Medulla oblongata (tissue), 1 donor: Measurements from ENCODE around the gene RPL21.
"Not testable (repeated sequence)": the region's sequence is repeated elsewhere in the genome, so short reads cannot be mapped to it uniquely, and the experiment has no call there.

Source experiments
- DNase-seq: peaks from one replicate; pipeline ENCODE4 v3.0.0-alpha.2; 2015; ENCODE audit errors: extremely low spot score

Gene RPL21

DNA sequence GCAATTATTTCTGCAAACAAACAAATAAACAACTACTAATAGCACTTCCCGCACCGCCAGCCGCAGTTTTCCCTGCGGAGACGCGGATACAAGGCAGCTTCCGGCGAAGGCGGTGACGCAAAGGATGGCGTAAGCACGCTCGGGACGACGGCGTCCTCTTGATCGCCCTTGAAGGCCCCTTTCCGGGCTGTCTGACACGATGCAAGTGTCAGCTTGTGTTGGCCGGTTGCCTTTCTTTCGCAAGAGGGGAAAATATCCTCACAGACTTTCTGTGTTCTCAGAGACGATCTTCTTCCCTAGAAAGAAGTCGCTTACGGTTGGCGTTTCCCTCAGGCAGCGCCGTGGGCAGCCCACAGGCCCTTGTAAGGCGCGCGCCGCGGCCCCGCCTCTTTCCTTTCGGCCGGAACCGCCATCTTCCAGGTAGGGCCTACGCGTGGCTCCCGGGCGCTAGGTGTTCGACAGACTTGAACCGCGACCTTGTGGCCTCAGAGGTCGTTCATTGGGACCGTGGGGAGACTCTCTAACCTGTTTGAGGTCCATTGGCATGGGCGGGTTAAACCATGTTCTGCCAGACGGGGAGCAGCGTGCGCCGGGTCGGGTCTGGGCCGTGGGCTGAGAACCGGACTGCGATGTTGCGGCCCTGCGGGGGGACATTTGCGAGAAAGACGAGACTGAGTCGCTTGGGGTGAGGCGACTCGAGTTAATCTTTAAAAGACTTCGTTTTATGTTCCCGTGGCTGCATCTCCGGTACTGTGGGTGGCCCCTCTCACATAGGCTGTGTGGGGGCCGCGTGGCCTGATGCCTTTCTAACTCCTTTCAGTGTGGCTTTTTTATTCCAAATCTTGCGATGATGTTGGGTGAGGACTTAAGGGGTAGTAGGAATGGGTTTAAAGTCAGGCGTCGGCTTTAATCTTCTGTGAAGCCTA lies at the start of gene RPL21:
TSS of gene RPL21 (plus strand) at position 393 of the 926 bp plus-strand sequence. CDS start 2,219 bp downstream, outside the sequence.
- peak; percentile 98 for DNase-seq

DNA sequence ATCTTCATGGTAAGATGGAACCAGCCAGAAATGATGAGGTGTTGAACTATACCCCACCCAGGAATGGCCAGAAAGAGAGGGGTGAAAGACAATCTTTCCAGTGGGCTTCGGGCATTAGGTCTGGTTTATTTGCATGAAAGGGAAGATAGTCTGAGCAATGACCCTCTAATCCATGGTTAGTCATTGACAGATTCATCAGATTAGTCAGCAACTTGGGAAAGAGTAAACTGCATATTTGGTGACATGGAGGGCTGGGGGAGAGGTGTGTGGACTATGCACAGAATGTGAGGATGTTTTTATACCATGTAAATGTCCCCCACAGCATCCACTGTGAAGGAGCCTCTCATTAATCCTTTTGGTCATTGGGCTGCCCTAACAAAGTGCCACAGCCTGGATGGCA lies 49.7 kb upstream of the RPL21 start:
- DNase-seq, result no peak

- DNase-seq, result no peak
These were observed 48.2 kb upstream of the RPL21 start for GRCh38 chr13:27203186-27203585.

- no peak for DNase-seq
These were observed 47.5 kb upstream of the RPL21 start for GRCh38 chr13:27203854-27204253.

DNA sequence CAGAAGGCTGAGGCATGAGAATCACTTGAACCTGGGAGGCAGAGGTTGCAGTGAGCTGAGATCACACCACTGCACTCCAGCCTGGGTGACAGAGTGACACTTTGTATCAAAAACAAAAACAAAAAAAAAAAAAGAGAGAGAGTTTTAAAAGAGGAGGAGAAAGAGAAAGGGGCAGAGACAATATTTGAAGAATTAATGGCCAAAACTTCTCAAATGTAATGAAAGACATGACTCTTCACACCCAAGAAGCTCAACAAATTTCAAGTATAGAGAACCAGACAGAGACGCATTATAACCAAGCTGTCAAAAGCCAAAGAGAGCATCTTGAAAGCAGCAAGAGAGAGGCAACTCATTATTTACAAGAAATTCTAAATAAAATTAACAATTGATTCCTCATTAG lies 42.8 kb upstream of the RPL21 start:
- DNase-seq, result no peak

- no peak for DNase-seq
These were observed 40.1 kb upstream of the RPL21 start for GRCh38 chr13:27211271-27211670.

DNA sequence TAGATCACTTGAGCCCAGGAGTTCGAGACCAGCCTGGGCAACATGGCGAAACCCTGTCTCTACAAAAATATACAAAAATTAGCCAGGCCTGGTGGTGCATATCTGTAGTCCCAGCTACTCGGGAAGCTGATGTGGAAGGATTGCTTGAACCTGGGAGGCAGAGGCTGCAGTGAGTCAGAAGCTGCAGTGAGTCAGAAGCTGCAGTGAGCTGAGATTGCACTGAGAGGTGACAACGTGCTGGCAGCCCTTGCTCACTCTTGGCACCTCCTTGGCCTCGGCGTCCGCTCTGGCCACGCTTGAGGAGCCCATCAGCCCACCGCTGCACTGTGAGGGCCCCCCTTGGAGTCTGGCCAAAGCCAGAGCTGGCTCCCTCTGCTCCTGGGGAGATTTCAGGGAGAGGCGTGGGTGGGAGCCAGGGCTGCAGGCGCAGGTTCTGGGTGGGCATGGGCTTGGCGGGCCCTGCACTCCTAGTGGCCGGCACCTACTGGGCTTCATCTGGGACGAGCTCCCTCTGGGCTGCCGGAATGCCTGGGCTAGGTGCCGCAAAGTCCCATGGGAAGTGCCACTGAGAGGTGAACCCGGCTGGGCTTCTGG lies 39.5 kb upstream of the RPL21 start:
- DNase-seq, result no peak

- DNase-seq, result not testable (repeated sequence)
These were observed 38.0 kb upstream of the RPL21 start for GRCh38 chr13:27213386-27213785.

GRCh38 chr13:27217791-27218190 lies 33.6 kb upstream of the RPL21 start:
- DNase-seq, result not testable (repeated sequence)

- DNase-seq, result not testable (repeated sequence)
These were observed 32.5 kb upstream of the RPL21 start for GRCh38 chr13:27218861-27219260.

GRCh38 chr13:27219611-27220010 lies 31.7 kb upstream of the RPL21 start:
- DNase-seq, result no peak

GRCh38 chr13:27222100-27222499 lies 29.3 kb upstream of the RPL21 start:
- DNase-seq, result not testable (repeated sequence)

GRCh38 chr13:27226991-27227390 lies 24.4 kb upstream of the RPL21 start:
- no peak for DNase-seq

DNA sequence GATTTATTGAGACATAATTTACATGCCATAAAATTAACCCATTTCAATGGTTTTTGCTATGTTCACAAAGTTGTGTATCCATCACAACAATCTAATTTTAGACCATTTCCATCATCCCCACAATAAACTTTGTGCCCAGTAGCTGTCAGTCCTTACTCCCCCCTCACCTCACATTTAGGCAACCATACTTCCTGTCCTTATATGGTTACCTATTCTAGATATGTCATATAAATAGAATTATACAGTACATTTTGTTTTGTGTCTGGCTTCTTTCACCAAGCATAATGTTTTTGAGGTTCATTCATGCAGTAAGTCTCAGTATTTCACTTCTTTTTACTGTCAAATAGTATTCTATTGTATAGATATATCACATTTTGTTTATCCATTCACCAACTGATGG lies 23.2 kb upstream of the RPL21 start:
- DNase-seq, result no peak

GRCh38 chr13:27229642-27230041 lies 21.7 kb upstream of the RPL21 start:
- no peak for DNase-seq

DNA sequence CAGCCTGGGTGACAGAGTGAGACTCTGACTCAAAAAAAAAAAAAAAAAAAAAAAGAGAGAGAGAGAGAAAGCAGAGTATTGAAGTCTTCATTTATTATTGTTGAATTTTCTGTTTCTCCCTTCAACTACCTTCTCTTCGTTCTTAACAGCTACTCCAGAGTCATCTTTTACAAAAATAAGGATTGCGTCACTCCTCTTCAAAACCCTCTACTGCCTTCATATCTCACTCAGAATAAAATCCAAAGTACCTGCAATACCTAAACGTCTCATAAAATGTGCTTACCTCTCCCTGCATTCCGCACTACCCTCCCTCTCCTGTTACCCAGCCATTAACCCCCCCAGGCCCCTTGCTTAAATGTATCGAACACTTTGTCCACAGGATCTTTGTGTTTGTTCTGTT lies 17.4 kb upstream of the RPL21 start:
- DNase-seq, result no peak

DNA sequence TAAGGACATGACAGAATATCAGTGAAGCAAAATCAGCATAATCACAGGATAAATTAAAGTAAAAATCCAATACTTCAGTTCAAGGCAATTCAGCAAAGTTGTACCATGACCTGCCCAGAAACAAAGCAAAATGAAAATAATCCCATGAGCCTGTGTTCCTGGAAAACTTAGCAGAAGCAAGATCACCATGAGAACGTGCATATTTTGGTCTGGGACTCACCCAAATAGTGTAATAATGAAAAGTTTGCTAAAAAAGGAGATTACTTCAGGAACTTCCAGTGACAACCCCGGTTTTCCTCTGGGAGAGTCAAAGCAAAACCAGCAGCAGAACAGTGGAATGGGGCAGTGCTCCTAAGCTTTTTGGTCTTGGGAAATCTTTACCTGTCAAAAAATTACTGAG lies 14.9 kb upstream of the RPL21 start:
- no peak for DNase-seq

DNA sequence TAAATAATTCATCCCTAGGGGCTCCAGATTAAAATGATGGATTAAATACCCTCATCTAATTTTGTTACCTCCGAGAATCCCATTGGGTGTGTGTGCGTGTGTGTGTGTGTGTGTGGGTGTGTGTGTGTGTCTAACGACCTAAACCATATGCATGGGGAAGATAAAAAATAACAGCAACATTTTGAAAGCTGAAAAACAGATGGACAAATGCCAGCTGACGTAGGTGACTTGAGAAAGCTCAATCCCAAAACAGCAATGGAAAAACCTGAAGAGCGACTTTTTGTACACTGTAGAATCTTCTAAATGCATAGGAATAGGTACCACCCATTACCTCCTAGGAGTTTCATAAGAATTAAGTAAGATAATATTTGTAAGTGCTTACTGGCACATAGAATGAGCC lies 8.7 kb upstream of the RPL21 start:
- no peak for DNase-seq

DNA sequence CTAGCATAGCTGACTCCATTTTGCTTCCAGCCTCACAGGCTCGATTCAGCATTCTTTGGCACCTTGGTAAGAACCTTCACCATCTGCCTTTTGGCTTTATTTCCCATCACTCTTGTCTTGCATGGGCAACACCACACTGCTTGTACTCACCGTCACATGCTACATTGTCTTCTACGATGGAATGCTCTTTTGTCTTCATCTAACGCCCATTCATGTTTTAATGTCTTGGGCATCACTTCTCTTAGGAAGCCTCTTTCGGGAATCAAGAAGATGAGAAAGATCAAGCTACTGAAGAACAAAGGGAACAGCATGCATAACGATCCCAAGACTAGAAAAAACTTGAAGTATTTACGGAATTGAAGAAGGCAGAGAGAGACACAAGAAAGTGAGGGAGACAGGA lies 5.7 kb upstream of the RPL21 start:
- no peak for DNase-seq

DNA sequence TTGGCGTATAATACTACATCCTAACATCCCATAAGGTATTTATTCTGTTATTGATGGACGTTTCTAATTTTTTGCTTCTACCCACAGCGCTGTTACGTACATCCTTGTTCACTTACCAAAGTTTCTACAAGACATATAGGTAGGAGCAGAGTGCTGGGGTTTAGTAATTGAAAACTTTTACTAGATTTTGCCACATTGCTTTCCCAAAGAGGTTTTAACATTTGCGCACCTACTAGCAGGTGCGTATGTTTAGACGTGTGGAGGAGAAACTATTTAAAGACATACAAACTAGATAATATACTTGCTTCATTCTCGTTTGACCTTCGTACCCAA lies 559 bp upstream of the RPL21 start:
- no peak for DNase-seq

DNA sequence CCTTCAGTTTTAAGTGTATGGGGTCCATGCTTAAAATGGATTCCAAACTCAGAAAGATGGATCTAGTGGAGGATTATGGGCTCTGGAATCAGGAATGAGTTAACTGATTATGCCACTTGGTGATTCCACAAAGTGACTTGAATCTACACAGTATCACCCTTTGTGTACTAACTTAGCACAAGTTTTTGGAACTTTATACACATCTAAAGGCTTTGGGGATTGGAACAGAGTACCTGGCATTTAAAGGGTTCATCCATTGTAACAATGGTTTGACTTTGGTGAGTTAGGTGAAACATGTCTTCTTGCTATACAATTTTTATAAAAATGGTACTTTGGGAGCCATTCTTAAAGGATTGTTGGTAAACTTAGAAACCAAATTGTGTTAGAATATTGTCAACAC lies 1.1 kb downstream of the RPL21 start:
- DNase-seq, result no peak

GRCh38 chr13:27257233-27257568 lies 5.8 kb downstream of the RPL21 start:
- no peak for DNase-seq

- DNase-seq, result no peak
These were observed 6.4 kb downstream of the RPL21 start for GRCh38 chr13:27257648-27258253.
